K562 (cell line): ENCODE results near the gene CARD8.

Experiments
- CREM ChIP-seq: IDR thresholded peaks from 2 replicates; pipeline ENCODE4 v1.6.1; 2014; ENCODE audit warnings: antibody characterized with exemption, low read depth
- CTCF ChIP-seq, 3 experiments: IDR thresholded peaks in 2 of 3; conservative IDR thresholded peaks in 1 of 3; 2 replicates each; pipeline ENCODE4 v1.5.1; 2011 to 2012; ENCODE audit warnings: low read length in 3 of 3, mild to moderate bottlenecking in 3 of 3, control low read depth in 2 of 3, improper control_type of control experiment in 1 of 3, inconsistent platforms in 1 of 3, low read depth in 1 of 3, mixed read lengths in 1 of 3, moderate library complexity in 1 of 3; ENCODE audit not compliant: insufficient read depth in 2 of 3
- GTF2A2 ChIP-seq: IDR thresholded peaks from 2 replicates; pipeline ENCODE4 v1.6.1; 2016; ENCODE audit warnings: mild to moderate bottlenecking, missing genetic modification characterization, missing compliant biosample characterization
- HDAC3 ChIP-seq: fragments of 450-650 bp; IDR thresholded peaks from 2 replicates; pipeline ENCODE4 v1.6.1; 2018; ENCODE audit warnings: borderline replicate concordance, mild to moderate bottlenecking, moderate library complexity; ENCODE audit not compliant: partially characterized antibody
- POLR2A ChIP-seq: fragments of 450-650 bp; conservative IDR thresholded peaks from 2 replicates; pipeline ENCODE4 v1.6.1; 2016
- ZNF274 ChIP-seq: IDR thresholded peaks from 2 replicates; pipeline ENCODE4 v1.6.1; 2011; ENCODE audit warnings: low read depth, mild to moderate bottlenecking, low read length, moderate library complexity, borderline replicate concordance

DNA sequence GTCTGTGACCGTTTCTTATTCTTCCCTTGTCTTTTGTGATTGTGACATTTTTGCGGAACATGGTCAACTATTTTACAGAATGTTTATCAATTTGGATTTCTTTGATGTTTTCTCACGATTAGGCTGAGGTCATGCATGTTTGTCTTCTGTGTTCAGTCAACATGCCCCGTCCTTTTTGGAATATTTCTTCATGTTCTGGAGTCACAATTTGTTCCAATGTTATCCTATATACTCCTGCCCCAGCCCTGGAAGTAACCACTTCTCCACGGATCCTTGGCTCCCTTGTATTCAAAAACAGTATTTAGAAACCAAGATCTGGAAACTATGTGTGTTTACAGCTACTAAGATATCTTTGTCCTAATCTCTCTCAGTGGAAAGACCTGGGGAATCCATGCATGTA is 9.6 kb downstream of the CARD8 start:
- TF ChIP-seq HDAC3, result no peak
- no peak for TF ChIP-seq CREM
- no peak for TF ChIP-seq CTCF (IDR thresholded peaks at IDR 0.05 in 2 of 3, conservative IDR thresholded peaks at IDR 0.05 in 1 of 3; ENCODE audit: insufficient read depth in 2 of 3, low read depth in 1 of 3, low read length in 3 of 3)
- no peak for TF ChIP-seq GTF2A2
- no peak for TF ChIP-seq ZNF274
- TF ChIP-seq POLR2A, result no peak
